Left ventricle myocardium inferior (tissue), 1 donor: ENCODE results near the gene FAM83E. TPM values are rescaled to one million over a fixed set of nuclear protein-coding genes. Genes with fewer than 3 reads are reported as not detected.

Experiments used
- DNase-seq: peaks from one replicate; pipeline ENCODE4 v3.0.0-alpha.2; 2020
- H3K27ac ChIP-seq: fragments of 200-600 bp; replicated peaks from 2 replicates; pipeline ENCODE4 v1.8.0; 2021
- H3K27me3 ChIP-seq: fragments of 200-600 bp; 2 replicates; pipeline ENCODE4 v1.8.0; 2021; ENCODE audit warnings: low read depth
- H3K36me3 ChIP-seq: fragments of 200-600 bp; 2 replicates; pipeline ENCODE4 v1.8.0; 2021
- H3K4me1 ChIP-seq: fragments of 200-600 bp; 2 replicates; pipeline ENCODE4 v1.8.0; 2021
- H3K4me3 ChIP-seq: fragments of 200-600 bp; 2 replicates; pipeline ENCODE4 v1.8.0; 2021; ENCODE audit warnings: mild to moderate bottlenecking, moderate library complexity
- H3K9me3 ChIP-seq: fragments of 200-600 bp; replicated peaks from 2 replicates; pipeline ENCODE4 v1.8.0; 2021
- CTCF ChIP-seq: fragments of 200-600 bp; IDR thresholded peaks from 2 replicates; pipeline ENCODE4 v1.8.0; 2021; ENCODE audit warnings: antibody characterized with exemption, mild to moderate bottlenecking, borderline replicate concordance
- intact Hi-C: fragments of 100-400 bp; cut with micrococcal nuclease; formaldehyde crosslinking; loops from one replicate; pipeline ENCODE4 v1.11.0; 2022
- total RNA-seq: library from RNA; stranded (reverse); fragmentation: NEBNext Ultra II Directional; extraction: Animal tissue kit (Norgen Biotek cat#: 25700); gene quantifications from one replicate; pipeline ENCODE4 v1.2.1, GENCODE V29; 2021
- donor health status: DM: no; HTN: yes; CAD: no; lungs with severe emphysema.

Gene FAM83E
- total RNA-seq, 1 donor from 2014 or later: not detected

- intact Hi-C loops: no loop called here
- Histone ChIP-seq H3K4me1 (peaks cover 52% of the 10 kb centered on the region), H3K9me3 (no peaks in the 10 kb centered on the region), H3K27me3 (no peaks in the 10 kb centered on the region), H3K36me3 (peaks cover 13% of the 10 kb centered on the region), H3K27ac (no peak overlapping the region), H3K4me3 (no peak overlapping the region)
- no peak for TF ChIP-seq CTCF
- no peak for DNase-seq
Observed at GRCh38 chr19:48625891-48626327, 11.0 kb upstream of the FAM83E start.

GRCh38 chr19:48624791-48625723 is 10.2 kb upstream of the FAM83E start:
- Histone ChIP-seq H3K4me1 (peaks cover 52% of the 10 kb centered on the region), H3K27me3 (no peaks in the 10 kb centered on the region), H3K27ac (peak overlapping the region; percentile 83), H3K4me3 (peak overlapping the region; percentile 67), H3K36me3 (peaks cover 16% of the 10 kb centered on the region), H3K9me3 (no peaks in the 10 kb centered on the region)
- TF ChIP-seq CTCF: no peak
- no peak for DNase-seq
- intact Hi-C loops: no loop called here

- peaks cover 51% of the 10 kb centered on the region for H3K4me1 ChIP-seq
Observed at GRCh38 chr19:48624067-48624594, 9.3 kb upstream of the FAM83E start.

GRCh38 chr19:48623556-48624066 is 8.7 kb upstream of the FAM83E start:
- TF ChIP-seq CTCF: no peak
- no peak for DNase-seq
- no peaks in the 10 kb centered on the region for H3K9me3 ChIP-seq
- peaks cover 16% of the 10 kb centered on the region for H3K36me3 ChIP-seq
- no peaks in the 10 kb centered on the region for H3K27me3 ChIP-seq
- H3K4me1 ChIP-seq: peaks cover 54% of the 10 kb centered on the region
- H3K4me3 ChIP-seq: peak overlapping the region; percentile 67
- intact Hi-C loops: no loop called here
- H3K27ac ChIP-seq: peak overlapping the region; percentile 83

More at GRCh38 chr19:48624067-48624594, 9.3 kb upstream of the FAM83E start:
- intact Hi-C loops: no loop called here
- Histone ChIP-seq H3K27me3 (no peaks in the 10 kb centered on the region), H3K4me3 (peak overlapping the region; percentile 67), H3K9me3 (no peaks in the 10 kb centered on the region), H3K36me3 (peaks cover 16% of the 10 kb centered on the region), H3K27ac (peak overlapping the region; percentile 83)
- peak; percentile 99 for DNase-seq
- no peak for TF ChIP-seq CTCF

- Histone ChIP-seq H3K4me1 (peaks cover 81% of the 10 kb centered on the region), H3K4me3 (peak overlapping the region; percentile 79), H3K36me3 (peaks cover 39% of the 10 kb centered on the region), H3K27ac (peak overlapping the region; percentile 88), H3K27me3 (no peaks in the 10 kb centered on the region), H3K9me3 (no peaks in the 10 kb centered on the region)
- DNase-seq: no peak
- intact Hi-C loops: no loop called here
- TF ChIP-seq CTCF: no peak
Observed at GRCh38 chr19:48619692-48620585, 5.1 kb upstream of the FAM83E start.
